Caco-2 (cell line): ENCODE data around the gene PAX7. TPM values are rescaled to one million over a fixed set of nuclear protein-coding genes. Genes with fewer than 3 reads are reported as not detected.

Experiments
- BruUV-seq: library from RNA; stranded (reverse); fragments of 400-500 nt; replicated peaks from 2 replicates; lab custom pipeline; 2021; lab: Mats Ljungman, UMichigan
- CTCF ChIA-PET: fragments of 300-600 bp; sonication (Branson Sonifier 250); formaldehyde crosslinking; loops from one replicate; lab custom pipeline; 2022; ENCODE audit warnings: antibody characterized with exemption; lab: Charles Lee
- POLR2A ChIA-PET: fragments of 300-600 bp; sonication (Branson Sonifier 250); formaldehyde crosslinking; loops from one replicate; lab custom pipeline; 2022; ENCODE audit warnings: antibody characterized with exemption; lab: Charles Lee
- DNase-seq, 2 experiments: peaks; one replicate each; pipeline versions ENCODE4 v3.0.0 to v3.0.0-alpha.2; 2020 to 2022
- H3K27me3 ChIP-seq: replicated peaks from 2 replicates; pipeline ENCODE4 v1.6.0; 2011; ENCODE audit warnings: low read length; ENCODE audit not compliant: control insufficient read depth, insufficient read depth
- H3K36me3 ChIP-seq: 2 replicates; pipeline ENCODE4 v1.5.1; 2011; ENCODE audit warnings: low read length; ENCODE audit not compliant: control insufficient read depth, insufficient read depth
- H3K4me1 ChIP-seq: fragments of 250-450 bp; sonication (Bioruptor Pico); 2 replicates; pipeline ENCODE4 v1.5.1; 2020; ENCODE audit warnings: mild to moderate bottlenecking
- H3K4me3 ChIP-seq: 2 replicates; pipeline ENCODE4 v1.5.1; 2011; ENCODE audit warnings: low read depth, mild to moderate bottlenecking, control low read depth, low read length
- H3K9me3 ChIP-seq: fragments of 250-450 bp; sonication (Bioruptor Pico); 2 replicates; pipeline ENCODE4 v1.5.1; 2020; ENCODE audit warnings: mild to moderate bottlenecking, moderate library complexity
- H3K27ac Mint-ChIP-seq: one replicate; pipeline ENCODE4 v1.8.0; 2022; ENCODE audit warnings: mixed read lengths; ENCODE audit not compliant: unreplicated experiment
- H3K27me3 Mint-ChIP-seq: one replicate; pipeline ENCODE4 v1.8.0; 2022; ENCODE audit warnings: mixed read lengths; ENCODE audit not compliant: insufficient read depth, unreplicated experiment
- H3K36me3 Mint-ChIP-seq: one replicate; pipeline ENCODE4 v1.8.0; 2022; ENCODE audit warnings: mild to moderate bottlenecking, mixed read lengths; ENCODE audit not compliant: insufficient read depth, unreplicated experiment
- H3K4me1 Mint-ChIP-seq: one replicate; pipeline ENCODE4 v1.8.0; 2022; ENCODE audit warnings: low read depth, mixed read lengths; ENCODE audit not compliant: unreplicated experiment
- H3K4me3 Mint-ChIP-seq: one replicate; pipeline ENCODE4 v1.8.0; 2022; ENCODE audit warnings: mild to moderate bottlenecking, moderate library complexity, mixed read lengths; ENCODE audit not compliant: unreplicated experiment
- H3K9me3 Mint-ChIP-seq: one replicate; pipeline ENCODE4 v1.8.0; 2022; ENCODE audit warnings: mixed read lengths; ENCODE audit not compliant: unreplicated experiment
- CTCF ChIP-seq, 2 experiments: fragments of 200-600 bp in 1 of 2; IDR thresholded peaks; 1 replicate in 1 of 2; 2 replicates in 1 of 2; pipeline versions ENCODE4 v1.5.1 to v1.8.0; 2011 to 2022; ENCODE audit warnings: antibody characterized with exemption in 1 of 2, control low read depth in 1 of 2, inconsistent platforms in 1 of 2, low read depth in 1 of 2, low read length in 1 of 2, mild to moderate bottlenecking in 1 of 2, moderate library complexity in 1 of 2; ENCODE audit not compliant: insufficient read depth in 1 of 2, severe bottlenecking in 1 of 2, unreplicated experiment in 1 of 2
- intact Hi-C: fragments of 100-400 bp; cut with micrococcal nuclease; formaldehyde crosslinking; loops from one replicate; pipeline ENCODE4 v1.10.0; 2022; ENCODE audit not compliant: unreplicated experiment
- total RNA-seq: library from RNA; stranded (reverse); gene quantifications from 2 replicates; pipeline ENCODE4 v1.2.3, GENCODE V29; 2022

Gene PAX7
- total RNA-seq, 1 experiment from 2014 or later: 0.18 TPM

GRCh38 chr1:18638835-18639364, 8.3 kb downstream of the PAX7 start:
- TF ChIP-seq CTCF (IDR thresholded peaks at IDR 0.05; ENCODE audit: insufficient read depth in 1 of 2, low read depth in 1 of 2, low read length in 1 of 2, severe bottlenecking in 1 of 2, unreplicated experiment in 1 of 2): no peak
- ChIA-PET CTCF (no interaction called here), POLR2A (no interaction called here)
- no TSS peak for BruUV-seq
- intact Hi-C loops: no loop called here
- no peak overlapping the region for H3K4me3 Mint-ChIP-seq
- H3K9me3 ChIP-seq: no peaks in the 10 kb centered on the region
- H3K4me3 ChIP-seq: no peak overlapping the region
- H3K27me3 ChIP-seq: peaks cover 1% of the 10 kb centered on the region
- H3K4me1 ChIP-seq: peaks cover 11% of the 10 kb centered on the region
- H3K9me3 Mint-ChIP-seq: no peaks in the 10 kb centered on the region
- H3K27ac Mint-ChIP-seq: no peak overlapping the region
- H3K36me3 Mint-ChIP-seq: no peaks in the 10 kb centered on the region
- peaks cover 72% of the 10 kb centered on the region for H3K27me3 Mint-ChIP-seq
- H3K36me3 ChIP-seq: no peaks in the 10 kb centered on the region
- peaks cover 24% of the 10 kb centered on the region for H3K4me1 Mint-ChIP-seq
- DNase-seq: no peak

DNA sequence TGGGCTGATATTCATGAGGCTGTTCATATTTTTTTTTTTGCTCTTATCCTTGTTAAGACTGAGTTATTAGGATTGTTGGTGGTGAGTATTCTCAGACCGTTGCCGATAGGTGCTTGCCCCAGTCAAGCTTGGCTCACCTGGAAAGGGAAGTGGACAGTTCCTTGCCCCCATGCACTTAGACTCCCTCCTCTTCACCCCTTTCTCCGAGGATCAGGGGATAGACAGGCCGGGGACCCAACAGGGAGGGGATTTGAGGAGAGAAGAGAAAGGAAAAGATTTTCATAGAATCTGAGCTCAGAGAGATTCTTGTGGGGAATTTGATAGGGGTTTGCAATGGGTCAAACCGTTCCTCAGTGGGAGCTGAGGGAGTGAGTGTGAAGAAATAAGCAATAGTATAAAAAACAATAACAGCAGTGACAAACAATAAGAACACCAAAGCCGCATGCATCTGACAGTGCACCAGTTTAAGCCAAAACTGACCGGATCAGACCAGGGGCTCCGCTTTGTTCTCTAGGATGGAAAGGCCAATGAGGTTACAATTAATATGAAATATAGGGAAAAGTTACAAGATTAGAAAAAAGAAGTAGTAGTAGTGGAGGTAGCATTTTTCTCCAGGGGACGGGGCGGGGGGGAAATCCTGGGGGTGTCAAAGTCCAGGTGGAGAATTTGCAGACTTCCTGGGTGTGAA, 8.9 kb downstream of the PAX7 start:
- Mint-ChIP-seq H3K27ac (peak overlapping the region; percentile 28), H3K4me3 (peak overlapping the region; percentile 53), H3K36me3 (no peaks in the 10 kb centered on the region), H3K9me3 (no peaks in the 10 kb centered on the region), H3K4me1 (peaks cover 25% of the 10 kb centered on the region), H3K27me3 (peaks cover 70% of the 10 kb centered on the region)
- no peaks in the 10 kb centered on the region for H3K36me3 ChIP-seq
- TF ChIP-seq CTCF (IDR thresholded peaks at IDR 0.05; ENCODE audit: insufficient read depth in 1 of 2, low read depth in 1 of 2, low read length in 1 of 2, severe bottlenecking in 1 of 2, unreplicated experiment in 1 of 2): no peak
- H3K4me3 ChIP-seq: no peak overlapping the region
- DNase-seq: no peak
- peaks cover 15% of the 10 kb centered on the region for H3K4me1 ChIP-seq
- CTCF ChIA-PET: no interaction called here
- H3K27me3 ChIP-seq: peaks cover 1% of the 10 kb centered on the region
- POLR2A ChIA-PET: no interaction called here
- no peaks in the 10 kb centered on the region for H3K9me3 ChIP-seq
- intact Hi-C loops: no loop called here
- BruUV-seq: no TSS peak

GRCh38 chr1:18640228-18641004, 9.8 kb downstream of the PAX7 start:
- peaks cover 71% of the 10 kb centered on the region for H3K27me3 Mint-ChIP-seq
- POLR2A ChIA-PET: no interaction called here
- peak overlapping the region; percentile 28 for H3K27ac Mint-ChIP-seq
- H3K4me3 ChIP-seq: no peak overlapping the region
- intact Hi-C loops: no loop called here
- BruUV-seq: no TSS peak
- no peak for TF ChIP-seq CTCF (IDR thresholded peaks at IDR 0.05; ENCODE audit: insufficient read depth in 1 of 2, low read depth in 1 of 2, low read length in 1 of 2, severe bottlenecking in 1 of 2, unreplicated experiment in 1 of 2)
- H3K9me3 ChIP-seq: no peaks in the 10 kb centered on the region
- DNase-seq: no peak
- peaks cover 1% of the 10 kb centered on the region for H3K27me3 ChIP-seq
- CTCF ChIA-PET: no interaction called here
- peak overlapping the region; percentile 53 for H3K4me3 Mint-ChIP-seq
- no peaks in the 10 kb centered on the region for H3K9me3 Mint-ChIP-seq
- H3K4me1 ChIP-seq: peaks cover 21% of the 10 kb centered on the region
- H3K36me3 Mint-ChIP-seq: peaks cover 7% of the 10 kb centered on the region
- no peaks in the 10 kb centered on the region for H3K36me3 ChIP-seq
- H3K4me1 Mint-ChIP-seq: peaks cover 33% of the 10 kb centered on the region
